Measurements from ENCODE around the gene RNF157.

The RNF157 gene

DNA sequence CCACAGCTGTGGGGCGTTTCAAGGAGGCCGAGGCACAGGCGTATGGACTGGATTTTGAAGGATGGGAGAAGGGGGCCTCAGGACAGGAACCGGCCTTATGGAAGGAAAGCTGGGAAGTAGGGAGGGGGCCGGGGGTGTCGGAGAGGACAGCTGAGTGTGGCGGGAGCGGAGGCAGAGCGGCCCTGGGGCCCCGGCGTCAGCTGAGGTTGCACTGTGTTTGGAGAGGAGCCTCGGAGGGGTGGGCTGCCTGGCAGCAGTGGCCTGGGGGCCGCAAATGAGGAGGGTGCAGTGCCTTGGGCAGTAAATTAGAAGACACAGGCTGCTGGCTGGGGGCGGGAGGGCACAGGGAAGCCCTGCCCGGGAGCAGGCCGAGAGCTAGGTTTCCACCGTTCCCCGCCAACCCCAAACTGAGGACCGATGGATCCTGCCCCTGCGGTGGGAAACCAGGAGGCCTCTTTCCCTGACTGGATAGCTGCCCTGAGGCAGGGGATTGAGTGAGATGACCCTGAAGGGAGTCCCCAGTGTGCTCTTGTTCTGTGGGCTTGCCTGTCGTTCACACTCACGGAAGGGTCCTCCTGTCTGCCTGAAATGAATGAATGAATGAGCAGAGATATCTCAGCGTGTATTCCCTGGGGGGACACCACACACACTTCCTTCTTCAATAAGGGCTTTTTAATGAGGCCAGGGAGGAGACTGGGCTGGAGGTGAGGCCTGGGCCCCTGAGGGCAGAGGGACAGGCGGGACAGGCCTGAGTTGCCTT lies 117.7 kb downstream of the RNF157 start:
- H3K4me3 ChIP-seq (ENCODE audit: low read depth, low read length), result no peak overlapping the region
- TF ChIP-seq, protein P1, sequence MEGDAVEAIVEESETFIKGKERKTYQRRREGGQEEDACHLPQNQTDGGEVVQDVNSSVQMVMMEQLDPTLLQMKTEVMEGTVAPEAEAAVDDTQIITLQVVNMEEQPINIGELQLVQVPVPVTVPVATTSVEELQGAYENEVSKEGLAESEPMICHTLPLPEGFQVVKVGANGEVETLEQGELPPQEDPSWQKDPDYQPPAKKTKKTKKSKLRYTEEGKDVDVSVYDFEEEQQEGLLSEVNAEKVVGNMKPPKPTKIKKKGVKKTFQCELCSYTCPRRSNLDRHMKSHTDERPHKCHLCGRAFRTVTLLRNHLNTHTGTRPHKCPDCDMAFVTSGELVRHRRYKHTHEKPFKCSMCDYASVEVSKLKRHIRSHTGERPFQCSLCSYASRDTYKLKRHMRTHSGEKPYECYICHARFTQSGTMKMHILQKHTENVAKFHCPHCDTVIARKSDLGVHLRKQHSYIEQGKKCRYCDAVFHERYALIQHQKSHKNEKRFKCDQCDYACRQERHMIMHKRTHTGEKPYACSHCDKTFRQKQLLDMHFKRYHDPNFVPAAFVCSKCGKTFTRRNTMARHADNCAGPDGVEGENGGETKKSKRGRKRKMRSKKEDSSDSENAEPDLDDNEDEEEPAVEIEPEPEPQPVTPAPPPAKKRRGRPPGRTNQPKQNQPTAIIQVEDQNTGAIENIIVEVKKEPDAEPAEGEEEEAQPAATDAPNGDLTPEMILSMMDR (IDR thresholded peaks at IDR 0.05; ENCODE audit: low read depth, low read length), result no peak

DNA sequence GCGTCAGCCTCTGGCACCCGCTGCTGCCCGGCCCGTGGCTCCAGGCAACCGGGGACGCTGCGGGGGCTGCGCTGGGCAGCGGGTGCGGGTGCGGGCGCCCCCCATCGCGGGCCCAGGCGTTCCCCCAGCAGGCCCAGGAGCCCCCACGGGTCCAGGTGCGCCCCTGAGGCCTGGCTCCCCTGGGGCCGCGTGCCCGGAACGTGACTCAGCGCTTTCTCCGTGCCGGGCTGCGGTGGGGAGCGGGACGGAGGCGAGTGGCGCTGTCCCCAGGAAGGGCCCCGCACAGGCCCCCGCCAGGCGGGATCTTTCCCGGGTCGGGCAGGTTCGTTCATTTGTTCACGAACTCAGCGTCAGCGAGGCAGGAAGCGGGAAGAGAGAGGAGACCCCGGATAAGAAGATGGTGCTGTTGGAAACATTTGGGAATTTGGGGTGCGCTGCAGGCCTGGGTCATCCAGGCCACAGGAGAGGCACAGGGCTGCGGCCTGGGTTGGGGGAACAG lies 118.3 kb downstream of the RNF157 start:
- no peak overlapping the region for H3K4me3 ChIP-seq (ENCODE audit: low read depth, low read length)
- TF ChIP-seq, protein P1 (IDR thresholded peaks at IDR 0.05; ENCODE audit: low read depth, low read length), result no peak

DNA sequence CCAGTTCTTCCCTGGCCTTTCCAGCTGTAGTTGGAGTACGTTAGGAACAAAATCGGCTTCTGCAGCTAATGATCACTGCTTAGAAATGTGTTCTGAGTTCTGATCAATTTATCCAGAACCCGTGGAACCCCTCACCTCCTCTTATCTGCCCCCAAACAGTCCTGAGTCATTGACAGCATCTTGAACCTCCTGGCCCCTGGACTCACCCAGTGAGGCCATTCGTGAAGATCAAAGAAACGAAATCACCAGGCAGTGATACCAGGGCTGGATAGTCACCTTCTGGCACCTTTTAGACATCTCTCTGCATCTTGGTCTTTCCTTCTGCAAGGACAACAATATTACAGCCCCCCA lies 119.7 kb downstream of the RNF157 start:
- TF ChIP-seq, protein P1 (IDR thresholded peaks at IDR 0.05; ENCODE audit: low read depth, low read length), result no peak
- no peak overlapping the region for H3K4me3 ChIP-seq (ENCODE audit: low read depth, low read length)

DNA sequence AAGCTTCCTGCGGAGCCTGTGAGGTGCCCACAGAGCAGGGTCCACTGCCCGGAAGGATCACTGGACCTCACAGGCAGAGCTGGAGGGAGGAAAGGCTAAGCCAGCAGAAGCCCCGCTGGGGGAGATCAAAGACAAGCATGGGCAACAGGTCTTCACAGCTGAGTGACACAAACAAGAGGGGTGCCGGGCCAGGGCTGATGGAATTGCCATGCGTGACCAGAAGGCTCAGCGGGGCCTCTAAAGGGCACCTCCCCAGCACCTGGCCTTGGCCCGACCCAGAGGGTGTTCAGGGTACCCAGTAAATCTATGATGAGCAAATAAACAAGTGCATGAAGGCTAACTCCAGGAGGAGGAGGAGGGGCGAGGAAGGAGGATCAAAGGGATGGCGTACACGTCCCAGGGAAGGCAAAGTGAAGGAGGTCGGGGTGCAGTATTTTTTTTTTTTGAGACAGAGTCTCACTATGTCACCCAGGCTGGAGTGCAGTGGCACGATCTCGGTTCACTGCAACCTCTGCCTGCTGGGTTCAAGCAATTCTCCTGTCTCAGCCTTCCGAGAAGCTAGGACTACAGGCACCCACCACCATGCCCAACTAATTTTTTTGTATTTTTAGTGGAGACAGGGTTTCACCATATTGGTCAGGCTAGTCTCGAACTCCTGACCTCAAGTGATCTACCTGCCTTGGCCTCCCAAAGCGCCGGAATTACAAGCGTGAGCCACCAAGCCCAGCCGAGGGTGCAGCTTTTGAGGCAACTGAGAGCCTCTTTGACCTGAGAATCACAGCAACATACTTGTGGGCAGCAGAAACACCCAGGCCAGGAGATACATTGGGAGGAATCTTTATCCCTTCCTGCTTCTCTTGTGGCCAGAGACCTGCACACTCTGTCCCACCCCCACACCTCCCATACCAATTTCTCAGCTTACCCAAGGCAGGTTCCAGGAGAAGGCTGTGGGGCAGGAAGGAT lies 120.6 kb downstream of the RNF157 start:
- TF ChIP-seq, protein P1 (IDR thresholded peaks at IDR 0.05; ENCODE audit: low read depth, low read length), result no peak
- H3K4me3 ChIP-seq (ENCODE audit: low read depth, low read length), result no peak overlapping the region

DNA sequence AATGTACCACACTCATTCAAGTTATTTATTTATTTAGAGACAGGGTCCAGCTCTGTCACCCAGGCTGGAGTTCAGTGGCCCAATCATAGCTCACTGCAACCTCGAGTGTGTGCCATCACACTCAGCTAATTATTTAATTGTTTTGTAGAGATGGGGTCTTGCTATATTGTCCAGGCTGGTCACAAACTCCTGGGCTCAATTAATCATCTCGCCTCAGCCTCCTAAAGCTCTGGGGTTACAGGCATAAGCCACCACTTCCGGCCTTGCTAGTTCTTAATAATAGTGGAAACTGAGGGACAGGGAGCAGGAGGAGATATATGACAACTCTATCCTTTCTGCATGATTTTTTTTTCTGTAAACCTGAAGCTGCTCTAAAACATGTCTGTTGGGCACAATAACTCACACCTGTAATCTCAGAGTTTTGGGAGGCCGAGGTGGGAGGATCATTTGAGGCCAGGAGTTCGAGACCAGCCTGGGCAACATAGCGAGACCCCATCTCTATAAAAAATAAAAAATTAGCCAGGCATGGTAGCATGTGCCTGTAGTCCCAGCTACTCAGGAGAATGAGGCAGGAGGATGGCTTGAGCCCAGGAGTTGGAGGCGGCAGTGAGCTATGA lies 125.0 kb downstream of the RNF157 start:
- no peak overlapping the region for H3K4me3 ChIP-seq (ENCODE audit: low read depth, low read length)
- TF ChIP-seq, protein P1 (IDR thresholded peaks at IDR 0.05; ENCODE audit: low read depth, low read length), result no peak

DNA sequence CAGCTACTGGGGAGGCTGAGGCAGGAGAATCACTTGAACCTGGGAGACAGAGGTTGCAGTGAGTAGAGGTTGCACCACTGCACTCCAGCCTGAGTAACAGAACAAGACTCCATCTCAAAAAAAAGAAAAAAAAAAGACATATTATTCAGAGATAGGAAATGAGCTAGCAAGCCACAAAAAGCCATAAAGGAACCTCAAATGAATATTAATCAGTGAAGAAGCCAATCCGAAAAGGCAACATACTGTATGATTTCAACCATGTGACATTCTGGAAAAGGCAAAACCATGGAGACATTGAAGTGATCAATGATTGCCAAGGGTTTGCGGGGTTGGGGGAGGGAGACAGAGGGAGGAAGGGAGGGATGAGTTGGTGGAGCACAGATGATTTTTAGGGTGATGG lies 128.3 kb downstream of the RNF157 start:
- TF ChIP-seq, protein P1 (IDR thresholded peaks at IDR 0.05; ENCODE audit: low read depth, low read length), result no peak
- no peak overlapping the region for H3K4me3 ChIP-seq (ENCODE audit: low read depth, low read length)

Data from WI38 (cell line).